ENCODE data around the gene KIAA1671. TPM values are rescaled to one million over a fixed set of nuclear protein-coding genes. Genes with fewer than 3 reads are reported as not detected.

Gene KIAA1671
- polyA plus RNA-seq, 3 donors = not detected

DNA sequence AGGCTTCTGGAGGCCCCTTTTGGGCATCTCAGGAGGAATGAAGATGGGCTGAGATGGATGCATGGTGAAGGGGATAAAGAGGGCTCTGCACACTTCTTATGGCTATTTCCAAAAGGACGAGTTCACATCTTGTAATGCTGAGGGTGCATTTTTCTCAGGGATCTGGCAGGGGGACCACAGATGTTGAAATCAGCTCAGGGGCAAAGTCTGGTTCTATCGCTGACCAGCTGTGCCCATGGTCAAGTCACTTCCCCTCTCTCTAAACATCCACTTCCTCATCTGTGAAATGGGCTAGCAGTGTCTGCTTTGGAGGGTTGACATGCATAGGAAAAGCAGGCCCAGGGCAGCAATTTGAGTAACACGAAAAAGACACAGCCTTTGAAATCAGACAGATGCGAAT lies 32.5 kb upstream of the KIAA1671 start:
- TF ChIP-seq, protein P1, sequence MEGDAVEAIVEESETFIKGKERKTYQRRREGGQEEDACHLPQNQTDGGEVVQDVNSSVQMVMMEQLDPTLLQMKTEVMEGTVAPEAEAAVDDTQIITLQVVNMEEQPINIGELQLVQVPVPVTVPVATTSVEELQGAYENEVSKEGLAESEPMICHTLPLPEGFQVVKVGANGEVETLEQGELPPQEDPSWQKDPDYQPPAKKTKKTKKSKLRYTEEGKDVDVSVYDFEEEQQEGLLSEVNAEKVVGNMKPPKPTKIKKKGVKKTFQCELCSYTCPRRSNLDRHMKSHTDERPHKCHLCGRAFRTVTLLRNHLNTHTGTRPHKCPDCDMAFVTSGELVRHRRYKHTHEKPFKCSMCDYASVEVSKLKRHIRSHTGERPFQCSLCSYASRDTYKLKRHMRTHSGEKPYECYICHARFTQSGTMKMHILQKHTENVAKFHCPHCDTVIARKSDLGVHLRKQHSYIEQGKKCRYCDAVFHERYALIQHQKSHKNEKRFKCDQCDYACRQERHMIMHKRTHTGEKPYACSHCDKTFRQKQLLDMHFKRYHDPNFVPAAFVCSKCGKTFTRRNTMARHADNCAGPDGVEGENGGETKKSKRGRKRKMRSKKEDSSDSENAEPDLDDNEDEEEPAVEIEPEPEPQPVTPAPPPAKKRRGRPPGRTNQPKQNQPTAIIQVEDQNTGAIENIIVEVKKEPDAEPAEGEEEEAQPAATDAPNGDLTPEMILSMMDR (IDR thresholded peaks at IDR 0.05) = no peak
- H3K4me1 Mint-ChIP-seq = no peaks in the 10 kb centered on the region
- H3K4me3 Mint-ChIP-seq = no peak overlapping the region
- H4K20me1 ChIP-seq (ENCODE audit: insufficient read depth, low read length) = no peaks in the 10 kb centered on the region
- H3K9ac ChIP-seq (ENCODE audit: insufficient read depth, low read length, poor library complexity, severe bottlenecking) = no peak overlapping the region
- H3K27ac ChIP-seq (ENCODE audit: low read depth in 1 of 2, low read length in 2 of 2) = no peak overlapping the region
- no peak overlapping the region for H3K27ac Mint-ChIP-seq
- H3K9me3 Mint-ChIP-seq = peaks cover 0 to 4% (median 0%) of the 10 kb centered on the region in 7 donors
- no peaks in the 10 kb centered on the region for H3K9me3 ChIP-seq (replicated peaks in 1 of 2; ENCODE audit: control insufficient read depth in 1 of 2, insufficient read depth in 1 of 2, low read length in 2 of 2)
- no peaks in the 10 kb centered on the region for H3K36me3 ChIP-seq (replicated peaks in 1 of 2; ENCODE audit: control insufficient read depth in 1 of 2, insufficient read depth in 2 of 2, low read length in 2 of 2)
- H3K79me2 ChIP-seq (ENCODE audit: insufficient read depth, low read length) = no peaks in the 10 kb centered on the region
- H3K4me1 ChIP-seq (ENCODE audit: control insufficient read depth in 1 of 2, insufficient read depth in 2 of 2, low read length in 2 of 2) = no peaks in the 10 kb centered on the region
- H3K27me3 Mint-ChIP-seq (ENCODE audit: low read depth in 3 of 3) = peaks cover 0 to 6% (median 3%) of the 10 kb centered on the region in 3 donors
- H3K36me3 Mint-ChIP-seq = no peaks in the 10 kb centered on the region
- intact Hi-C loops (cut with micrococcal nuclease) = no loop called here
- H3K4me2 ChIP-seq (replicated peaks; ENCODE audit: extremely low read depth, low read length, poor library complexity, severe bottlenecking) = no peak overlapping the region
- WGBS (ENCODE audit: insufficient coverage) = 96% methylated on average over 2 of the region's 4 CpGs
- H2AFZ ChIP-seq (ENCODE audit: insufficient read depth, low read depth, low read length, poor library complexity, severe bottlenecking) = no peak overlapping the region
- DNase-seq = no peak
- H3K4me3 ChIP-seq (replicated peaks in 1 of 3; ENCODE audit: low read depth in 2 of 3, low read length in 3 of 3) = no peak overlapping the region
- H3K27me3 ChIP-seq (ENCODE audit: control insufficient read depth in 2 of 2, insufficient read depth in 2 of 2, low read length in 2 of 2) = no peaks in the 10 kb centered on the region

DNA sequence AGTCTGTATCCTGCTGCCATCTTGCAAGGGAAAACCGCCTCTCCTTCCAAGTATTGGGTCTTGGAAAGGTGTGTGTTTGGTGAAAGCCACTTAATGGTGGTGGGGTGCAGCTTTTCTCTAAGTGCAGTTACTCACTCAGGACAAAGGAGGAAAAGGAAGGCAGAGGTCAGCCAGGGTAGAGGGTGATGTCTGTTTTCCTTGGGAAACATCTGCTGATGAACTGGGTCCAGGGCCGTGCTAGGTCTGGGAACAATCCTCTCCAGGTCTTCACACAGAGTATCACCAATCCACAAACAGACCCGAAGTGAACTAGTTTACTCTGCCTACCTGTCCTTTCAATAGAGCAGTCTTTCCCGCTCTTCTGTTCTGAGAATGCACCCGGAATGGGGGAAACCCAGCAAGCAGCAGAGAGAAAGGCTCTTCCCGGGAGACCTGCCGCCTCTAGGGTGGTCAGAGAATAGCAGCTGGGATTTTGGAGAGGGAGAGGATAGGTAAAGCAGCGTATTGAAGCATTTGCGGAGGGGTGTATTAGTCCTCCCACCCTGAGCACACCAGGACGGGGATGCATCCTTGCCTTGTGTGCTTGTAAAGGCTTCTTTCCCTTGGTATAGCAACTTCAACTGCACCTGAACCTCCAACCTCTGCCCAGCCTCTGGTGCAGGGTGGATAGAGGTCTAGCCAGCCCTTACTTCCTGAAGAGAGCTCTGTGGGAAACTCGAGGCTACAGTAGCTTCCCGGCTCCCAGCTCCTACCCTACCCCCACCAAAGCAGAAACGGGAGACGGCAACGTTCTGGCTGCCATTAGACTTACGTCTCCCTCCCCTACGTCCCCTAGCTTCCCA lies 26.7 kb upstream of the KIAA1671 start:
- Histone ChIP-seq H3K27ac (ENCODE audit: low read depth in 1 of 2, low read length in 2 of 2) (no peak overlapping the region), H3K9ac (ENCODE audit: insufficient read depth, low read length, poor library complexity, severe bottlenecking) (no peak overlapping the region), H3K4me2 (replicated peaks; ENCODE audit: extremely low read depth, low read length, poor library complexity, severe bottlenecking) (no peak overlapping the region), H4K20me1 (ENCODE audit: insufficient read depth, low read length) (no peaks in the 10 kb centered on the region), H2AFZ (ENCODE audit: insufficient read depth, low read depth, low read length, poor library complexity, severe bottlenecking) (no peak overlapping the region), H3K9me3 (replicated peaks in 1 of 2; ENCODE audit: control insufficient read depth in 1 of 2, insufficient read depth in 1 of 2, low read length in 2 of 2) (no peaks in the 10 kb centered on the region), H3K27me3 (ENCODE audit: control insufficient read depth in 2 of 2, insufficient read depth in 2 of 2, low read length in 2 of 2) (no peaks in the 10 kb centered on the region), H3K4me3 (replicated peaks in 1 of 3; ENCODE audit: low read depth in 2 of 3, low read length in 3 of 3) (no peak overlapping the region), H3K79me2 (ENCODE audit: insufficient read depth, low read length) (no peaks in the 10 kb centered on the region), H3K36me3 (replicated peaks in 1 of 2; ENCODE audit: control insufficient read depth in 1 of 2, insufficient read depth in 2 of 2, low read length in 2 of 2) (no peaks in the 10 kb centered on the region), H3K4me1 (ENCODE audit: control insufficient read depth in 1 of 2, insufficient read depth in 2 of 2, low read length in 2 of 2) (no peaks in the 10 kb centered on the region)
- WGBS (ENCODE audit: insufficient coverage) = 58% methylated on average over 10 of the region's 17 CpGs
- Mint-ChIP-seq H3K36me3 (no peaks in the 10 kb centered on the region), H3K27me3 (ENCODE audit: low read depth in 3 of 3) (peaks cover 6 to 22% (median 11%) of the 10 kb centered on the region in 3 donors), H3K27ac (no peak overlapping the region), H3K4me3 (no peak overlapping the region), H3K4me1 (no peaks in the 10 kb centered on the region), H3K9me3 (peaks cover 0 to 6% (median 2%) of the 10 kb centered on the region in 7 donors)
- intact Hi-C loops (cut with micrococcal nuclease) = no loop called here
- DNase-seq = no peak
- TF ChIP-seq, protein P1 (IDR thresholded peaks at IDR 0.05) = no peak

Measured in CD14-positive monocyte (primary cell).